H1 (cell line): ENCODE data around the gene TBC1D2. TPM values are rescaled to one million over a fixed set of nuclear protein-coding genes. Genes with fewer than 3 reads are reported as not detected.
A peak's percentile ranks its signal among the peaks of the same experiment; 100 is the strongest.

Experiments used
- CTCF ChIA-PET: fragments of 300-600 bp; sonication (Branson Sonifier 250); formaldehyde crosslinking; loops from one replicate; lab custom pipeline; 2021; ENCODE audit not compliant: partially characterized antibody; lab: Charles Lee
- POLR2A ChIA-PET: fragments of 300-600 bp; sonication (Branson Sonifier 250); formaldehyde crosslinking; loops from one replicate; lab custom pipeline; 2021; ENCODE audit warnings: inconsistent platforms; ENCODE audit not compliant: partially characterized antibody; lab: Charles Lee
- DNase-seq, 2 experiments: peaks; one replicate each; pipeline versions ENCODE4 v3.0.0 to v3.0.0-alpha.2; 2010 to 2022; ENCODE audit warnings: low spot score in 2 of 2, low read depth in 1 of 2, mixed read lengths in 1 of 2
- FAIRE-seq: peaks from 2 replicates; lab custom pipeline; 2011; peaks lifted over from hg19 to GRCh38; lab: Jason Lieb, UNC
- H2AFZ ChIP-seq: 2 replicates; pipeline ENCODE4 v1.8.1; 2012; ENCODE audit warnings: low read length, inconsistent platforms
- H2AK5ac ChIP-seq: 2 replicates; pipeline ENCODE4 v1.6.1; 2013; ENCODE audit warnings: low read depth, low read length
- H2BK120ac ChIP-seq: replicated peaks from 2 replicates; pipeline ENCODE3; 2013; ENCODE audit warnings: low read depth, low read length, inconsistent platforms
- H2BK12ac ChIP-seq: 2 replicates; pipeline ENCODE4 v1.6.1; 2013; ENCODE audit warnings: low read depth, low read length
- H2BK15ac ChIP-seq: 2 replicates; pipeline ENCODE4 v1.6.1; 2013; ENCODE audit warnings: low read length
- H2BK20ac ChIP-seq: 2 replicates; pipeline ENCODE4 v1.6.1; 2013; ENCODE audit warnings: low read length
- H2BK5ac ChIP-seq: 2 replicates; pipeline ENCODE4 v1.6.1; 2013; ENCODE audit warnings: low read depth, low read length
- H3K14ac ChIP-seq: 2 replicates; pipeline ENCODE4 v1.6.1; 2013; ENCODE audit warnings: inconsistent platforms; ENCODE audit not compliant: insufficient read length
- H3K18ac ChIP-seq: 2 replicates; pipeline ENCODE4 v1.6.1; 2013; ENCODE audit warnings: low read length; ENCODE audit errors: extremely low read depth
- H3K23ac ChIP-seq: 2 replicates; pipeline ENCODE4 v1.6.1; 2013; ENCODE audit warnings: inconsistent platforms; ENCODE audit not compliant: insufficient read length
- H3K23me2 ChIP-seq: 2 replicates; pipeline ENCODE4 v1.6.1; 2013; ENCODE audit warnings: low read depth, low read length
- H3K27ac ChIP-seq: 2 replicates; pipeline ENCODE4 v1.6.1; 2011; ENCODE audit warnings: low read depth, low read length, inconsistent platforms
- H3K27me3 ChIP-seq, 4 experiments: replicated peaks in 1 of 4; 1 replicate in 1 of 4; 2 replicates in 3 of 4; pipeline versions ENCODE4 v1.6.1 to v1.8.1; 2011 to 2013; ENCODE audit warnings: low read length in 3 of 4, mild to moderate bottlenecking in 3 of 4, inconsistent platforms in 2 of 4, mixed read lengths in 2 of 4, moderate library complexity in 1 of 4; ENCODE audit not compliant: control insufficient read depth in 3 of 4, insufficient read depth in 3 of 4; ENCODE audit errors: extremely low read depth in 1 of 4
- H3K36me3 ChIP-seq, 4 experiments: 2 replicates each; pipeline versions ENCODE4 v1.6.1 to v1.8.1; 2011 to 2013; ENCODE audit warnings: mild to moderate bottlenecking in 4 of 4, low read length in 3 of 4, moderate library complexity in 2 of 4, control low read depth in 1 of 4, inconsistent platforms in 1 of 4; ENCODE audit not compliant: insufficient read depth in 4 of 4, control insufficient read depth in 2 of 4
- H3K4ac ChIP-seq: replicated peaks from 2 replicates; pipeline ENCODE3; 2013; ENCODE audit warnings: low read length, low read depth, mixed read lengths, inconsistent platforms; ENCODE audit not compliant: insufficient read length
- H3K4me1 ChIP-seq, 4 experiments: replicated peaks in 1 of 4; 1 replicate in 1 of 4; 2 replicates in 3 of 4; pipeline versions ENCODE4 v1.6.1 to v1.8.1; 2011 to 2013; ENCODE audit warnings: low read length in 3 of 4, inconsistent platforms in 2 of 4, mixed read lengths in 1 of 4; ENCODE audit not compliant: insufficient read depth in 4 of 4, control insufficient read depth in 3 of 4
- H3K4me2 ChIP-seq, 2 experiments: 2 replicates each; pipeline versions ENCODE4 v1.6.1 to v1.8.1; 2011 to 2013; ENCODE audit warnings: low read depth in 2 of 2, low read length in 2 of 2, control low read depth in 1 of 2, inconsistent platforms in 1 of 2, mild to moderate bottlenecking in 1 of 2; ENCODE audit not compliant: insufficient read depth in 1 of 2
- H3K4me3 ChIP-seq, 4 experiments: fragments of 200-600, 300-600 bp in 1 of 4; sonication (generic), shearing (Covaris generic), sonication (Bioruptor Twin) in 1 of 4; 2 replicates each; pipeline versions ENCODE4 v1.5.1 to v1.8.1; 2011 to 2016; ENCODE audit warnings: low read length in 4 of 4, low read depth in 3 of 4, control low read depth in 2 of 4, inconsistent platforms in 2 of 4, mild to moderate bottlenecking in 2 of 4, mixed read lengths in 1 of 4, moderate library complexity in 1 of 4; ENCODE audit not compliant: insufficient read depth in 2 of 4; ENCODE audit errors: extremely low read depth in 1 of 4
- H3K56ac ChIP-seq: replicated peaks from 2 replicates; pipeline ENCODE3; 2013; ENCODE audit warnings: low read depth, mild to moderate bottlenecking, mixed read lengths, low read length, inconsistent platforms; ENCODE audit not compliant: insufficient read length
- H3K79me1 ChIP-seq: 2 replicates; pipeline ENCODE4 v1.6.1; 2013; ENCODE audit warnings: low read depth, low read length, control low read depth
- H3K79me2 ChIP-seq, 2 experiments: 2 replicates each; pipeline versions ENCODE4 v1.6.1 to v1.8.1; 2012 to 2013; ENCODE audit warnings: low read length in 2 of 2, mild to moderate bottlenecking in 2 of 2, inconsistent platforms in 1 of 2; ENCODE audit not compliant: insufficient read depth in 2 of 2, control insufficient read depth in 1 of 2
- H3K9ac ChIP-seq, 4 experiments: replicated peaks in 1 of 4; 1 replicate in 1 of 4; 2 replicates in 3 of 4; pipeline versions ENCODE4 v1.6.1 to v1.8.1; 2011 to 2013; ENCODE audit warnings: low read depth in 3 of 4, low read length in 3 of 4, control low read depth in 2 of 4, mild to moderate bottlenecking in 2 of 4, moderate library complexity in 2 of 4, inconsistent platforms in 1 of 4; ENCODE audit errors: extremely low read depth in 1 of 4
- H3K9me3 ChIP-seq, 2 experiments: 2 replicates each; pipeline versions ENCODE4 v1.6.1 to v1.8.1; 2012 to 2013; ENCODE audit warnings: mild to moderate bottlenecking in 2 of 2, moderate library complexity in 2 of 2, control low read depth in 1 of 2, inconsistent platforms in 1 of 2, low read depth in 1 of 2, low read length in 1 of 2, mixed read lengths in 1 of 2; ENCODE audit not compliant: insufficient read depth in 2 of 2
- H4K20me1 ChIP-seq, 2 experiments: replicated peaks in 1 of 2; 2 replicates each; pipeline versions ENCODE3 to v1.8.1; 2011 to 2013; ENCODE audit warnings: inconsistent platforms in 2 of 2, low read length in 2 of 2, mild to moderate bottlenecking in 1 of 2; ENCODE audit not compliant: insufficient read depth in 2 of 2, control insufficient read depth in 1 of 2
- H4K5ac ChIP-seq: 2 replicates; pipeline ENCODE4 v1.6.1; 2013; ENCODE audit warnings: low read length, low read depth, mixed read lengths, inconsistent platforms; ENCODE audit not compliant: insufficient read length
- H4K8ac ChIP-seq: 2 replicates; pipeline ENCODE4 v1.8.0; 2013; ENCODE audit warnings: mild to moderate bottlenecking, moderate library complexity, low read length, inconsistent platforms; ENCODE audit not compliant: insufficient read depth; ENCODE audit errors: extremely low read depth
- H4K91ac ChIP-seq: replicated peaks from 2 replicates; pipeline ENCODE3; 2013; ENCODE audit warnings: low read length, mixed read lengths, inconsistent platforms; ENCODE audit not compliant: insufficient read length
- KDM1A ChIP-seq: fragments of 200-600, 300-600 bp; sonication (generic); IDR thresholded peaks from 2 replicates; pipeline ENCODE4 v1.7.1; 2016; ENCODE audit warnings: mild to moderate bottlenecking, low read length, borderline replicate concordance
- MAFK ChIP-seq: IDR thresholded peaks from 2 replicates; pipeline ENCODE4 v1.6.1; 2012; ENCODE audit warnings: low read depth, mild to moderate bottlenecking, improper control_type of control experiment, low read length
- POU5F1 ChIP-seq: IDR thresholded peaks from 2 replicates; pipeline ENCODE4 v1.6.1; 2011; ENCODE audit warnings: low read depth, mild to moderate bottlenecking, low read length, moderate library complexity
- RXRA ChIP-seq: IDR thresholded peaks from 2 replicates; pipeline ENCODE4 v1.6.1; 2011; ENCODE audit warnings: low read depth, mild to moderate bottlenecking, low read length, moderate library complexity; ENCODE audit not compliant: insufficient read depth
- SP4 ChIP-seq: IDR thresholded peaks from 2 replicates; pipeline ENCODE4 v1.6.1; 2012; ENCODE audit warnings: low read length, inconsistent platforms
- YY1 ChIP-seq: IDR thresholded peaks from 2 replicates; pipeline ENCODE4 v1.6.1; 2011; ENCODE audit warnings: low read depth, mild to moderate bottlenecking, low read length
- WGBS, 2 experiments: shearing (Covaris generic) in 1 of 2; methylation state at CpG; one replicate each; pipeline versions ENCODE4 v1.1.6 to v1.1.7; 2013 to 2015; ENCODE audit warnings: low lambda C conversion rate in 2 of 2, mixed read lengths in 2 of 2, inconsistent platforms in 1 of 2, low coverage in 1 of 2, missing lambda C conversion rate in 1 of 2; ENCODE audit not compliant: insufficient replicate concordance in 2 of 2, insufficient coverage in 1 of 2, insufficient read length in 1 of 2; ENCODE audit errors: extremely low coverage in 1 of 2, missing lambda C conversion rate in 1 of 2; 5-methylcytosine and 5-hydroxymethylcytosine counted together
- polyA plus RNA-seq, 7 experiments: library from polyadenylated mRNA; depleted of rRNA in 3 of 7; stranded (reverse) in 5 of 7; unstranded in 2 of 7; fragments of >200 nt in 5 of 7; fragments of 200-250 nt in 2 of 7; gene quantifications; 1 replicate in 5 of 7; 2 replicates in 1 of 7; 4 replicates in 1 of 7; pipeline versions ENCODE4 v1.2.1 to v1.2.3, GENCODE V29; 2011 to 2013; ENCODE audit warnings: missing spikeins in 2 of 7, mixed read lengths in 2 of 7
- total RNA-seq: library from RNA; stranded (reverse); fragmentation: NEBNext Ultra II Directional; extraction: Animal tissue kit (Norgen Biotek cat#: 25700); gene quantifications from 2 replicates; pipeline ENCODE4 v1.2.1, GENCODE V29; 2021

Gene TBC1D2
- total and polyA plus RNA-seq, 2 of the 8 experiments (the other 6 are each of a cell fraction or from before 2014, with no cell fraction given): 7.4 TPM

DNA sequence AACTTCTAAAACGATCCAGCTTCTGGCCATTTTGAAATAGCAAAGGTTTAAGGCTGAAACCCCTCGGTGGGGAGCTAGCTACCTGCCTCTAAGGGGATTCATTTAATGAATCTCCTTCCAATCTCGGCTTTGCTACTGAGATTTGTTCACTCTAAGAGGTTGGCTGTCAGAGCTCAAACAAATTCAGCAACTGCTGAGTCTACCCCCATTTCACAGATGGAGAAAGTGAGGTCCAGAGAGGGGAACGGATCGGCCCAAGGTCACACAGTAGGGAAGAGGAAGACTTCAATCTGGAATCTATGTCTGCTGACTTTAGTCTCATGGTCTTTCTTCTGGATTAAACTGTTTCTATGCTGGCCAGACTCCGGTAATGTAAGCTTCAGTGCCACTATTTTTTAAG is 66.0 kb downstream of the TBC1D2 start:
- Histone ChIP-seq H3K79me1 (peaks cover 6% of the 10 kb centered on the region; the same call in 1 of the 2 replicates), H3K23ac (no peak overlapping the region)

More for the DNA sequence above, 66.0 kb downstream of the TBC1D2 start:
- H3K9me3 ChIP-seq: no peaks in the 10 kb centered on the region
- no peaks in the 10 kb centered on the region for H3K36me3 ChIP-seq
- H4K20me1 ChIP-seq: peaks cover 2 to 7% of the 10 kb centered on the region in 2 experiments
- H3K27ac ChIP-seq: no peak overlapping the region
- H2BK120ac ChIP-seq: no peak overlapping the region
- no peak for FAIRE-seq
- H4K8ac ChIP-seq: no peak overlapping the region
- H4K5ac ChIP-seq: no peak overlapping the region
- no peak overlapping the region for H3K4me3 ChIP-seq
- no peak for TF ChIP-seq YY1
- TF ChIP-seq POU5F1: no peak
- peak; percentile 54; the same call in 1 of the 2 replicates for TF ChIP-seq KDM1A
- no peak for TF ChIP-seq RXRA
- no peak for TF ChIP-seq MAFK
- no peak for TF ChIP-seq SP4
- no peak overlapping the region for H2BK12ac ChIP-seq
- DNase-seq: no peak
- no peak overlapping the region for H2BK5ac ChIP-seq
- no peak overlapping the region for H2BK20ac ChIP-seq
- no peak overlapping the region for H3K56ac ChIP-seq
- H2AK5ac ChIP-seq: no peak overlapping the region
- H3K14ac ChIP-seq: no peak overlapping the region
- no peak overlapping the region for H4K91ac ChIP-seq
- no peak overlapping the region for H3K9ac ChIP-seq
- no peak overlapping the region for H2AFZ ChIP-seq
- WGBS, 2 experiments: 92% methylated on average over 6 of the region's 6 CpGs; no CpG with 5 or more reads in 1 of the 2 experiments
- peaks cover 13% of the 10 kb centered on the region for H3K23me2 ChIP-seq
- POLR2A ChIA-PET: interaction anchor here (1.4 kb wide), 1 partner anchor 30 kb away, joined by 3 read pairs; no protein-coding TSS in a partner anchor
- H3K79me2 ChIP-seq: peaks cover 0 to 3% of the 10 kb centered on the region in 2 experiments; a peak in 2 of 4 replicates
- peaks cover 4 to 16% (median 8%) of the 10 kb centered on the region in 4 experiments for H3K4me1 ChIP-seq
- H3K18ac ChIP-seq: no peak overlapping the region
- no peak overlapping the region for H2BK15ac ChIP-seq
- H3K4ac ChIP-seq: no peak overlapping the region
- CTCF ChIA-PET: interaction anchor here (0.9 to 1.6 kb wide), 5 partner anchors 16 to 70 kb away, joined by 3 to 4 read pairs (median 4); no protein-coding TSS in a partner anchor
- H3K4me2 ChIP-seq: no peak overlapping the region
- H3K27me3 ChIP-seq: peaks cover 0 to 7% (median 3%) of the 10 kb centered on the region in 4 experiments; a peak in 3 of 7 replicates
